ENCODE results near the gene RTL1.
A peak's percentile ranks its signal among the peaks of the same experiment; 100 is the strongest.

RTL1 gene

DNA sequence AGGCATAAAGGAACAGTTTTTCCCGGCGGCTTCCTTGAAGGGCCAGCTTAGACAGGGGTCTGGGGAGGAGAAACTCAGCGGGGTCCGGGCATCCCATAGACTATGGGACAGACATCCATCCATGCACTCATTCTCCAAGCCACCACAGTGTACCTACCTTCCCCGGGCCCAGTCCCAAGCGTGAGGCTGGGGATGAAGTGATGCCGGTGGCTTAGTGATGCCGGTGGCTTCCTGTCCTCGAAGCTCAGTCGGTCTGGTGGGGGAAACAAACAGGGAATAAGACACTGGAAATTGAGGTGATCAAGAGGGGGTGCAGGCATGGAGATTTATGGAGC, 421 bp downstream of the RTL1 start:
- Histone ChIP-seq H3K9me3 (ENCODE audit: insufficient read depth, low read length, severe bottlenecking) (no peaks in the 10 kb centered on the region), H3K4me2 (ENCODE audit: insufficient read depth, low read length) (no peak overlapping the region), H3K4me3 (ENCODE audit: low read depth in 1 of 2, low read length in 2 of 2) (no peak overlapping the region), H3K9ac (ENCODE audit: low read depth, low read length) (no peak overlapping the region), H3K27ac (ENCODE audit: low read length) (no peak overlapping the region), H4K20me1 (ENCODE audit: insufficient read depth, low read length) (no peaks in the 10 kb centered on the region), H3K27me3 (ENCODE audit: insufficient read depth, low read length, poor library complexity) (peaks cover 28% of the 10 kb centered on the region), H3K79me2 (ENCODE audit: insufficient read depth, low read length) (no peaks in the 10 kb centered on the region), H3K4me1 (ENCODE audit: insufficient read depth, low read length) (no peaks in the 10 kb centered on the region), H2AFZ (ENCODE audit: low read depth, low read length) (no peak overlapping the region), H3K36me3 (ENCODE audit: insufficient read depth, low read length) (no peaks in the 10 kb centered on the region)
- DNase-seq (no peak), ATAC-seq (ENCODE audit: insufficient read depth, low read depth) (no peak)
- no peak for TF ChIP-seq EZH2 (IDR thresholded peaks at IDR 0.05; ENCODE audit: borderline replicate concordance, low read depth, low read length, severe bottlenecking)
- TF ChIP-seq, protein P1, sequence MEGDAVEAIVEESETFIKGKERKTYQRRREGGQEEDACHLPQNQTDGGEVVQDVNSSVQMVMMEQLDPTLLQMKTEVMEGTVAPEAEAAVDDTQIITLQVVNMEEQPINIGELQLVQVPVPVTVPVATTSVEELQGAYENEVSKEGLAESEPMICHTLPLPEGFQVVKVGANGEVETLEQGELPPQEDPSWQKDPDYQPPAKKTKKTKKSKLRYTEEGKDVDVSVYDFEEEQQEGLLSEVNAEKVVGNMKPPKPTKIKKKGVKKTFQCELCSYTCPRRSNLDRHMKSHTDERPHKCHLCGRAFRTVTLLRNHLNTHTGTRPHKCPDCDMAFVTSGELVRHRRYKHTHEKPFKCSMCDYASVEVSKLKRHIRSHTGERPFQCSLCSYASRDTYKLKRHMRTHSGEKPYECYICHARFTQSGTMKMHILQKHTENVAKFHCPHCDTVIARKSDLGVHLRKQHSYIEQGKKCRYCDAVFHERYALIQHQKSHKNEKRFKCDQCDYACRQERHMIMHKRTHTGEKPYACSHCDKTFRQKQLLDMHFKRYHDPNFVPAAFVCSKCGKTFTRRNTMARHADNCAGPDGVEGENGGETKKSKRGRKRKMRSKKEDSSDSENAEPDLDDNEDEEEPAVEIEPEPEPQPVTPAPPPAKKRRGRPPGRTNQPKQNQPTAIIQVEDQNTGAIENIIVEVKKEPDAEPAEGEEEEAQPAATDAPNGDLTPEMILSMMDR (IDR thresholded peaks at IDR 0.05; ENCODE audit: borderline replicate concordance, extremely low read depth, low read length, poor library complexity, severe bottlenecking) = no peak

- no peaks in the 10 kb centered on the region for H3K36me3 ChIP-seq (ENCODE audit: insufficient read depth, low read length)
- H3K4me2 ChIP-seq (ENCODE audit: insufficient read depth, low read length) = no peak overlapping the region
- H3K27ac ChIP-seq (ENCODE audit: low read length) = no peak overlapping the region
- no peak for ATAC-seq (ENCODE audit: insufficient read depth, low read depth)
- H3K27me3 ChIP-seq (ENCODE audit: insufficient read depth, low read length, poor library complexity) = peaks cover 29% of the 10 kb centered on the region
- no peak for DNase-seq
- H3K9ac ChIP-seq (ENCODE audit: low read depth, low read length) = no peak overlapping the region
- H3K79me2 ChIP-seq (ENCODE audit: insufficient read depth, low read length) = no peaks in the 10 kb centered on the region
- no peak overlapping the region for H2AFZ ChIP-seq (ENCODE audit: low read depth, low read length)
- no peaks in the 10 kb centered on the region for H3K4me1 ChIP-seq (ENCODE audit: insufficient read depth, low read length)
- H4K20me1 ChIP-seq (ENCODE audit: insufficient read depth, low read length) = no peaks in the 10 kb centered on the region
- no peak overlapping the region for H3K4me3 ChIP-seq (ENCODE audit: low read depth in 1 of 2, low read length in 2 of 2)
- TF ChIP-seq, protein P1 (IDR thresholded peaks at IDR 0.05; ENCODE audit: borderline replicate concordance, extremely low read depth, low read length, poor library complexity, severe bottlenecking) = peak; percentile 38
- TF ChIP-seq EZH2 (IDR thresholded peaks at IDR 0.05; ENCODE audit: borderline replicate concordance, low read depth, low read length, severe bottlenecking) = no peak
- H3K9me3 ChIP-seq (ENCODE audit: insufficient read depth, low read length, severe bottlenecking) = no peaks in the 10 kb centered on the region
Observed at GRCh38 chr14:100902295-100903133, 1.0 kb downstream of the RTL1 start.

DNA sequence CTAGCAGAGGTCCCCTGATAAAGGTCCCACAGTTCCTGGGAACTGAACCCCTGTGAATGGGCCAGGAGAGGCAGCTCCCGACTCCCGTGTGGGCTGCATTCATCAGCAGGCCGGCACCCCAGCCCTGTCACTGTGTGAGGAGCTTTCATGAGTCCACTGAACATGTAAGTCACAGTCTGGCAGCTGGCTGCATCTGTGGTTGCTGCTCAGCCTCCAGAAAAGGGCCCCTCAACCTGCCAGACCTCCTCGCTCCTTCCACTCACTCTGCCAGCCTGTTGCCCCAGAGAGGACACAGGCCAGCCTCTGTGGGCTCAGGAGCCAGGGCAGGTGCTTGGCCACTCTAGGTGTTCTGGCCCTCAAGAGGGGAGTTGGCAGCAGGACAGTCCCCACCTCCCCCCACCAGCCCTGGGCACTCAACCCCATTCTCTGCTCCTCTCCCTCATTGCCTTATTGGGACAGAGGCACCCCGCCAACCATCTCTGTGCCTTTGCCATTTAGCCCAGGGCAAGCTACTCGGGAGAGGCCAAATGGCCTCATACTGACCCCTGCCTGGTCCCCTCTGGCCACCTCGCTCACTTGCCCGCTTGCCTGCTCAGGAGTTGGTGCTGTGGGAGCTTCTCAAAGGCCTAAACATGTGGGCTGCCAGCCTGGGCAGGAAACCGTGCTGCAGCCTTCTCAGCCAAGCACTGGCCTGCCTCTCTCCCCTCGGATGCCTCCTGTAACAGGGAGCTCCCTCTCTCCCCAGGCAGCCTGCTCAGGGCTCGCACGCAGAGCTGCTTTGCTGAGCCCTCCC, 1.9 kb downstream of the RTL1 start:
- Histone ChIP-seq H3K4me2 (ENCODE audit: insufficient read depth, low read length) (no peak overlapping the region), H3K4me1 (ENCODE audit: insufficient read depth, low read length) (no peaks in the 10 kb centered on the region), H3K79me2 (ENCODE audit: insufficient read depth, low read length) (no peaks in the 10 kb centered on the region), H3K4me3 (ENCODE audit: low read depth in 1 of 2, low read length in 2 of 2) (no peak overlapping the region), H4K20me1 (ENCODE audit: insufficient read depth, low read length) (no peaks in the 10 kb centered on the region), H3K9me3 (ENCODE audit: insufficient read depth, low read length, severe bottlenecking) (no peaks in the 10 kb centered on the region), H3K27me3 (ENCODE audit: insufficient read depth, low read length, poor library complexity) (peaks cover 29% of the 10 kb centered on the region), H2AFZ (ENCODE audit: low read depth, low read length) (no peak overlapping the region), H3K9ac (ENCODE audit: low read depth, low read length) (no peak overlapping the region), H3K27ac (ENCODE audit: low read length) (no peak overlapping the region), H3K36me3 (ENCODE audit: insufficient read depth, low read length) (no peaks in the 10 kb centered on the region)
- ATAC-seq (ENCODE audit: insufficient read depth, low read depth) (no peak), DNase-seq (no peak)
- TF ChIP-seq, protein P1 (IDR thresholded peaks at IDR 0.05; ENCODE audit: borderline replicate concordance, extremely low read depth, low read length, poor library complexity, severe bottlenecking) = no peak
- no peak for TF ChIP-seq EZH2 (IDR thresholded peaks at IDR 0.05; ENCODE audit: borderline replicate concordance, low read depth, low read length, severe bottlenecking)

Data from DND-41 (cell line).